ENCODE data around the gene CYFIP1.

DNA sequence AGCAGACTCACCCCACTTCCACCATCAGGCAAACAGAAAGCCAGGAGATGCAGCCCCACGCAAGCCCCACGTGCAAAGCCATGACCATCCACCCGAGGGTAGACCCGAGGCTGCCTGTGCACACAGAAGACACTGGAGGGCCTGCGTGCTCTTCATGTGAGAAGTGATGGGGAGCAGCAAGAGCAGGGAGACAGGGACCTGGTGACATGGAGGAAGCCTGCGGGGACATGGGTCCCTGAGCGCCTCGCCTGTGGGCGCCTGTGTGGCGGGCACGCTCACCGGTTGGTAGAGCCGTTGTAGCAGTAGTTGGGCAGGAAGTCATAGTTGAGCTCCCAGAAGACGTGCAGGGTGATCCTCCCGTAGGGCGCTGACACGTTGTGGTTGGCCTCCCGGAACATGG lies 76.7 kb downstream of the CYFIP1 start:
- TF ChIP-seq, protein P1, sequence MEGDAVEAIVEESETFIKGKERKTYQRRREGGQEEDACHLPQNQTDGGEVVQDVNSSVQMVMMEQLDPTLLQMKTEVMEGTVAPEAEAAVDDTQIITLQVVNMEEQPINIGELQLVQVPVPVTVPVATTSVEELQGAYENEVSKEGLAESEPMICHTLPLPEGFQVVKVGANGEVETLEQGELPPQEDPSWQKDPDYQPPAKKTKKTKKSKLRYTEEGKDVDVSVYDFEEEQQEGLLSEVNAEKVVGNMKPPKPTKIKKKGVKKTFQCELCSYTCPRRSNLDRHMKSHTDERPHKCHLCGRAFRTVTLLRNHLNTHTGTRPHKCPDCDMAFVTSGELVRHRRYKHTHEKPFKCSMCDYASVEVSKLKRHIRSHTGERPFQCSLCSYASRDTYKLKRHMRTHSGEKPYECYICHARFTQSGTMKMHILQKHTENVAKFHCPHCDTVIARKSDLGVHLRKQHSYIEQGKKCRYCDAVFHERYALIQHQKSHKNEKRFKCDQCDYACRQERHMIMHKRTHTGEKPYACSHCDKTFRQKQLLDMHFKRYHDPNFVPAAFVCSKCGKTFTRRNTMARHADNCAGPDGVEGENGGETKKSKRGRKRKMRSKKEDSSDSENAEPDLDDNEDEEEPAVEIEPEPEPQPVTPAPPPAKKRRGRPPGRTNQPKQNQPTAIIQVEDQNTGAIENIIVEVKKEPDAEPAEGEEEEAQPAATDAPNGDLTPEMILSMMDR (IDR thresholded peaks at IDR 0.05; ENCODE audit: low read depth, low read length), result no peak
- TF ChIP-seq EZH2phosphoT487 (IDR thresholded peaks at IDR 0.05; ENCODE audit: low read depth), result no peak
